Large intestine (tissue), 3 donors: ENCODE results near the gene TTLL5. TPM values are rescaled to one million over a fixed set of nuclear protein-coding genes. Genes with fewer than 3 reads are reported as not detected.

Source experiments
- DNase-seq, 2 donors: peaks; one replicate each; pipeline versions ENCODE4 v3.0.0 to v3.0.0-alpha.2; 2013
- H3K27ac ChIP-seq: one replicate; pipeline ENCODE4 v1.5.1; 2013; ENCODE audit warnings: low read length
- H3K27me3 ChIP-seq: 2 replicates; pipeline ENCODE4 v1.6.1; 2013; ENCODE audit warnings: low read length; ENCODE audit not compliant: control insufficient read depth, insufficient read depth
- H3K36me3 ChIP-seq: 2 replicates; pipeline ENCODE4 v1.6.1; 2013; ENCODE audit warnings: low read length; ENCODE audit not compliant: control insufficient read depth, insufficient read depth
- H3K4me1 ChIP-seq: one replicate; pipeline ENCODE4 v1.6.1; 2013; ENCODE audit warnings: low read length; ENCODE audit not compliant: control insufficient read depth, insufficient read depth
- H3K4me3 ChIP-seq: one replicate; pipeline ENCODE4 v1.5.1; 2013; ENCODE audit warnings: low read length
- H3K9me3 ChIP-seq: one replicate; pipeline ENCODE4 v1.6.1; 2013; ENCODE audit warnings: mild to moderate bottlenecking, low read depth, low read length, moderate library complexity; ENCODE audit not compliant: control insufficient read depth
- WGBS: methylation state at CpG from one replicate; pipeline ENCODE4 v1.1.5; 2013; ENCODE audit warnings: low lambda C conversion rate; ENCODE audit not compliant: insufficient coverage; 5-methylcytosine and 5-hydroxymethylcytosine counted together
- polyA plus RNA-seq: library from polyadenylated mRNA; unstranded; fragments of 120-200 nt; gene quantifications from one replicate; pipeline ENCODE4 v1.2.1, GENCODE V29; 2013

The TTLL5 gene
- polyA plus RNA-seq, 1 donor, result 15.2 TPM

DNA sequence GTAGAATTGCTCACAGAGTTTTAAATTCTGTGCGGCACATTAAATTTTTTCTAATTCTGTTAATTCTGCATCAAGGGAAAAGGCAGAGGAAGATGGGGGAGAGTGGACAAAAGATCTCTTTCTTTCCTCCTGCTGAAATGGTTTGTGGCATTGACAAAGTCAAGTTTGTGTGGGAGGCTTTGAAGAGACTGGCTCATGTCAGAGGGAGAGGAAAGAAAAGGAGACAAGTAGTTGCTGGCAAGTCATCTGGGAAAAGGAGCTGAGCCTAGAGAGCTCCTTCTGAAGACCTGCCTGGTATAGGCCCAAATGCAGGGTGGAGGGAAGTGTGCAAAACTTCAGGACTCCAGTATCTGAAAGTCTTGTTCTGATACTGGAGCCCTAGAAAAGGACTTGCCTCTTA, 36.3 kb downstream of the TTLL5 start:
- no peaks in the 10 kb centered on the region for H3K9me3 ChIP-seq
- H3K4me3 ChIP-seq, result no peak overlapping the region
- no peaks in the 10 kb centered on the region for H3K4me1 ChIP-seq
- no peak for DNase-seq
- 100% methylated on average over 1 of the region's 1 CpG for WGBS
- no peaks in the 10 kb centered on the region for H3K27me3 ChIP-seq
- peaks cover 44% of the 10 kb centered on the region for H3K36me3 ChIP-seq
- H3K27ac ChIP-seq, result no peak overlapping the region

- H3K36me3 ChIP-seq, result peaks cover 40% of the 10 kb centered on the region
- no peaks in the 10 kb centered on the region for H3K9me3 ChIP-seq
- WGBS, result 80% methylated on average over 1 of the region's 2 CpGs
- no peak overlapping the region for H3K27ac ChIP-seq
- no peaks in the 10 kb centered on the region for H3K4me1 ChIP-seq
- no peak overlapping the region for H3K4me3 ChIP-seq
- no peak for DNase-seq
- H3K27me3 ChIP-seq, result no peaks in the 10 kb centered on the region
Measured at GRCh38 chr14:75697918-75698317, 36.9 kb downstream of the TTLL5 start.

DNA sequence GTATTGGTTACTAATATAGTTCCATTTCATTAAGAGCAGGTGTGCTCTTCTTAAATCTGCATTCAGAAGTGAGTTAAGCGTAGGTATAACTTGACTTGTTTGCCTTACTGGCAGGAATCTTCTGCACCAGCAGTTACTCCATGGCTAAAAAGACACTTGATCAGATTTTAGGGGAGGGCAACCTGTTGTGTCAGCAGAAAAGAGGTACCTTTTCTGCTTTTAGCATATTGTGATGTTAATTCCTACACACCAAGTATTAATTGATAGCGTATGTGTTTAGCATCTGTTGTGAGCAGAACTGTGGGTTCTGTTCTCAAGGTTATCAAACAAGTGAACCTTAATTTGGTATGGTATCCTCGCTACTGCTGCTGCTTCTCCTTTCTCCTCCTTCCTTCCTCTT, 38.3 kb downstream of the TTLL5 start:
- Histone ChIP-seq H3K4me1 (no peaks in the 10 kb centered on the region), H3K9me3 (no peaks in the 10 kb centered on the region), H3K27ac (no peak overlapping the region), H3K27me3 (no peaks in the 10 kb centered on the region), H3K4me3 (no peak overlapping the region), H3K36me3 (peaks cover 32% of the 10 kb centered on the region)
- WGBS, result 100% methylated on average over 2 of the region's 3 CpGs
- no peak for DNase-seq

DNA sequence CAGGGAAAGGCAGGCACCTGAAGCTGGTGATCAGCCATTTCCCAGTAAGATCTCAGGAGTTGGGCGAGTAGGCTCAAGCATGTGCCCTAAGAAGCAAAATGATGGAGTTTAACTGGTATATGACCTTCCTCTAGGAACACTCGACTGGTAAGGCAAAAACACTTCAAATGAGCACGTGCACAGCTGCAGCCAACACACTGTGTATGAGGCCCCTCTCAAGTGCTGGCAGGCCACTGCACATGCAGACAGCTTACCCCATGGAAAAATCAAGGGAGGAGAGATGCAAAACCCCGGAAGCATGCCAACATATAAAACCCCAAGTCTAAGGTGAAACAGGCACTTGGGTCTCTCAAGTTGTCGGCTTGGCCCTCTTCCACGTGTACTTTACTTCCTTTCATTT, 39.2 kb downstream of the TTLL5 start:
- no peak overlapping the region for H3K27ac ChIP-seq
- no peaks in the 10 kb centered on the region for H3K4me1 ChIP-seq
- DNase-seq, result no peak
- H3K27me3 ChIP-seq, result no peaks in the 10 kb centered on the region
- 100% methylated on average over 1 of the region's 6 CpGs for WGBS
- H3K9me3 ChIP-seq, result no peaks in the 10 kb centered on the region
- H3K4me3 ChIP-seq, result no peak overlapping the region
- peaks cover 32% of the 10 kb centered on the region for H3K36me3 ChIP-seq

DNA sequence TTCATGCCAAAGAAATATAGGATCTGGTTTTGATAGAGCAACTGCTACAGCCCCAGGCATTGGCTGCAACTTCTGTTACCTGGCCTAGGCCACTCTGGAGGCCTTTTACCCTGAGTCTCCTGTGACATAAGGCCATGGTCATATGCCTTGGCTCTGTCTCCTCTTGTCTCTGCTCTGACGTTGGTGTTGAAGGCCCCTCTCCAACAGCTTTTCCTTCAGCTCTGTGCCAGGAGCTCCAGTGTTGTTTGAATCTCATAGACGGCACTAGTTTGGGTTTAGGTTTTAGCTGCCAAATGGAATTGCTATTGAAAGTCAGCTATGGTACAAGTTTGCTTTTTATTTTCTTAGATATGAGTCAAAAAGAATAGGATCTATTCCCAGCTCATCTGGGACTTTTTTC, 41.1 kb downstream of the TTLL5 start:
- Histone ChIP-seq H3K4me3 (no peak overlapping the region), H3K9me3 (no peaks in the 10 kb centered on the region), H3K27me3 (no peaks in the 10 kb centered on the region), H3K36me3 (peaks cover 35% of the 10 kb centered on the region), H3K27ac (no peak overlapping the region), H3K4me1 (no peaks in the 10 kb centered on the region)
- WGBS, result no CpG with 5 or more reads among the region's 2 CpGs
- DNase-seq, result no peak

GRCh38 chr14:75702616-75703261, 41.7 kb downstream of the TTLL5 start:
- no peak overlapping the region for H3K27ac ChIP-seq
- H3K4me1 ChIP-seq, result no peaks in the 10 kb centered on the region
- no CpG with 5 or more reads among the region's 3 CpGs for WGBS
- no peak for DNase-seq
- H3K27me3 ChIP-seq, result no peaks in the 10 kb centered on the region
- H3K36me3 ChIP-seq, result peaks cover 35% of the 10 kb centered on the region
- no peaks in the 10 kb centered on the region for H3K9me3 ChIP-seq
- H3K4me3 ChIP-seq, result no peak overlapping the region

DNA sequence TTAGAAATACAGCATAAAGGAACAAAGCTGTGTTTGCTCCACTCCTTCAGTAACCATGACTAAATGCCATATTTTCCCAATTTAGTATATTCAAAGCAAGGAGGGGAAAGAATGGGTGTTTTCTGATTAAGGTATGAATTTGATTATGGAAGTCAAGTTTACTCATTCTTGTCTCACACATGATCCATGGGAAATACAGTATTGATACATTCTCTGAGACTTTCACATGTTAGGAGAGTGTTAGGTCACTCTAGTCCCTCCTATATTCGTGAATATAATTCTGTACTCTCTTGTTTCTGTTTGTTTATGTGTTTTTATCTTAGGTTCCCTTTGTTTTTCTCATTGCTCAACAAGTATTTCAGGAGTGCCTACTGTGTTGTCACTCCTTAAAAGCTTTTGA, 42.4 kb downstream of the TTLL5 start:
- H3K36me3 ChIP-seq, result peaks cover 35% of the 10 kb centered on the region
- no peaks in the 10 kb centered on the region for H3K4me1 ChIP-seq
- WGBS, result 86% methylated on average over 1 of the region's 1 CpG
- DNase-seq, result no peak
- no peaks in the 10 kb centered on the region for H3K27me3 ChIP-seq
- no peak overlapping the region for H3K4me3 ChIP-seq
- no peaks in the 10 kb centered on the region for H3K9me3 ChIP-seq
- no peak overlapping the region for H3K27ac ChIP-seq

- Histone ChIP-seq H3K27me3 (no peaks in the 10 kb centered on the region), H3K9me3 (no peaks in the 10 kb centered on the region), H3K4me3 (no peak overlapping the region), H3K4me1 (no peaks in the 10 kb centered on the region), H3K27ac (no peak overlapping the region), H3K36me3 (peaks cover 23% of the 10 kb centered on the region)
- WGBS, result no CpG with 5 or more reads among the region's 3 CpGs
- no peak for DNase-seq
Measured at GRCh38 chr14:75705014-75705413, 44.0 kb downstream of the TTLL5 start.

- Histone ChIP-seq H3K36me3 (peaks cover 6% of the 10 kb centered on the region), H3K27me3 (no peaks in the 10 kb centered on the region), H3K4me1 (no peaks in the 10 kb centered on the region), H3K27ac (no peak overlapping the region), H3K9me3 (no peaks in the 10 kb centered on the region), H3K4me3 (no peak overlapping the region)
- DNase-seq, result peak; percentile 65 to 67
- no CpG with 5 or more reads among the region's 10 CpGs for WGBS
Measured at GRCh38 chr14:75709207-75709812, 48.3 kb downstream of the TTLL5 start.

DNA sequence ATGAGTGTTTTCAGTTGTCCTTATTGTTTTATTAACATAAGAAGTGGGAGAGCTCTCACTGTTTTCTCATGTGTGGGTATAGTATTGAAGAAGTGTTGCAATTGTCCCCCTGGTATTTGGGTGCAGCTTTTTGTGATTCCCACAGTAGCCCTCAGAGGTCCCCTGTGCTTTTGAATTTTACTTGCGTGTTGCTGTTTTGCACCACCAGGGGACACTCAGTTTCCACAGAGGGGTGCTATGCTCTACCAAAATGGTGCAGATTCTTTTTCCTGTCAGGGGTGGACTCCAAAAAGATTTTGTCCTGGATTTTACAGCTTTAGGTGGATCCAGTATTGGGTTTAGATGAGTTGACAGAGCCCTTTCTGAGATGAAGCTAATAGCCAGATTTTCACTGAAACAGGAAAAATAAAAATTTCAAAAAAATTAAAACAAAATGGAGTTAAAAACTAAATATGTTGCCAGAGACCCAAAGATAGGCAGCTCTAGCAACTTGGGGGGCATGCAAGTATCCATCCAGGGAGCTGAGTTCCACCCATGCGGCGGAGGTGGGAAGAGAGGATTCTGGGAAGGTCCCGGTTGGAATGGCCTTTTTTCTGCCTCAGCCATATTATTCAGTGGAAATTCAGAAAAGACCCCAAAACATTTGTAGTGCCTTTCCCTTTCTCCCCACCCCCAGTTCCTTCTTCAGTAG, 50.2 kb downstream of the TTLL5 start:
- H3K27ac ChIP-seq, result no peak overlapping the region

More for the DNA sequence above, 50.2 kb downstream of the TTLL5 start:
- H3K27me3 ChIP-seq, result no peaks in the 10 kb centered on the region
- no peaks in the 10 kb centered on the region for H3K4me1 ChIP-seq
- no peaks in the 10 kb centered on the region for H3K9me3 ChIP-seq
- H3K36me3 ChIP-seq, result peaks cover 6% of the 10 kb centered on the region
- WGBS, result no CpG with 5 or more reads among the region's 4 CpGs
- no peak for DNase-seq
- no peak overlapping the region for H3K4me3 ChIP-seq
